GM12864 (cell line): Measurements from ENCODE around the gene ZNF776.

Source experiments
- DNase-seq: peaks from one replicate; pipeline ENCODE4 v3.0.0-alpha.2; 2011; ENCODE audit warnings: low read depth
- H3K4me3 ChIP-seq: 2 replicates; pipeline ENCODE4 v1.5.1; 2011; ENCODE audit warnings: mild to moderate bottlenecking, low read depth, low read length, control low read depth
- CTCF ChIP-seq: IDR thresholded peaks from 2 replicates; pipeline ENCODE4 v1.5.1; 2011; ENCODE audit warnings: low read depth, mild to moderate bottlenecking, moderate library complexity, low read length, control low read depth, inconsistent platforms; ENCODE audit errors: missing control alignments

The ZNF776 gene

GRCh38 chr19:57773488-57773887 lies 26.9 kb downstream of the ZNF776 start:
- DNase-seq: no peak
- no peak overlapping the region for H3K4me3 ChIP-seq
- TF ChIP-seq CTCF: no peak

DNA sequence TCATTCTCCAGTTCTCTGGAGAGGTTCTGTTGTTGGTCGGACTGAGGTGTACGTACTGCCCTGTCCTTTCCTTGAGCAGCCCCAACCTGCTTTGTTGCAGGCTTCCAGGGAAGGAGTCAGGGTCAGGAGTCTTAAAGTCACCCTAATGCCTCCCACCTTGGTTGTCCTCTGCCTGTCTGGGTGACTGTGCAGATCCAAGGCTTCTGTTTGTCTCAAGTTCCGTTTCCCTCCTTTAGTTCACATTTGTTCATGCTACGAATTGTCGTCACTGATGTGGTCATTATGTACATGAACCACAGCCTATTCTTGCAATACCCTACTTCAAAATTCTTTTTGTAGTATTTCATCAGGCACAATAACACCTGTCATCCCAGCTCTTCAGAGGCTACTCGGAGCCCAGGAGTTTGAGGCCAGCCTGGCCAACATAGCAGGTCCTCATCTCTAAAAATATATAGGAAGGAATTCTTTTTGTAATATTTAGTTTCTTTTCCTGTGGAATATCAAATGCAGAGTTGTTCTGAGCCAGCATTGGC lies 30.2 kb downstream of the ZNF776 start:
- TF ChIP-seq CTCF: no peak
- H3K4me3 ChIP-seq: no peak overlapping the region
- DNase-seq: no peak

DNA sequence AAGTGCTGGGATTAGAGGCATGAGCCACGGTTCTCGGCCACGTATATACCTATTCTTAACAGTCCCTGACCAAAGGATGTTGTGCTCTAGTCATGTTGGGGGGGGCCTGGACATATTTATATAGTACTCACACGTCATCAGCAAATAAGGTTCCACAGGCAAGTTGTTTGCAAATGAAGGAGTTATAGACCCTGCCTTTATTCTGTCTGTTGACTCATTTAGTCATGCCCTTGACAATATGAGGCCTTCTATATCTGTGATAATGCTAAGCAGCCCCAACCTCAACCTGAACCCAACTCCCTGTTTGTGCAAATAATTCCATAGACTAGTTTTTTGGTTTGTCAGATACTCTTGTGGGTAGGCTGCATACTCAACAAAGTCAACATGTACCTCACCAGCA lies 31.7 kb downstream of the ZNF776 start:
- DNase-seq: no peak
- TF ChIP-seq CTCF: no peak
- H3K4me3 ChIP-seq: no peak overlapping the region

DNA sequence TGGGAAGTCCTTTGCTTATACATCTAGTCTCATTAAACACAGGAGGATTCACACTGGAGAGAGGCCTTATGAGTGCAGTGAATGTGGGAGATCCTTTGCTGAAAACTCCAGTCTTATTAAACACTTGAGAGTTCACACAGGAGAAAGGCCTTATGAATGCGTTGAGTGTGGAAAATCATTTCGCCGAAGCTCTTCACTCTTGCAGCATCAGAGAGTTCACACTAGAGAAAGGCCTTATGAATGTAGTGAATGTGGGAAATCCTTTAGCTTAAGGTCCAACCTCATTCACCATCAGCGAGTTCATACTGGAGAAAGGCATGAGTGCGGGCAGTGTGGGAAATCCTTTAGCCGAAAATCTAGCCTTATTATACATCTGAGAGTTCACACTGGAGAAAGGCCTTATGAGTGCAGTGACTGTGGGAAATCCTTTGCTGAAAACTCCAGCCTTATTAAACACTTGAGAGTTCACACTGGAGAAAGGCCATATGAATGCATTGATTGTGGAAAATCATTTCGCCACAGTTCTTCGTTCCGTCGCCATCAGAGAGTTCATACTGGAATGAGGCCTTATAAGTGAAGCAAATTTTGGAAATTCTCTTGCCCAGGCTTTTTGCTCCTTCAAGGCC lies 32.7 kb downstream of the ZNF776 start:
- DNase-seq: no peak
- no peak for TF ChIP-seq CTCF
- H3K4me3 ChIP-seq: no peak overlapping the region

DNA sequence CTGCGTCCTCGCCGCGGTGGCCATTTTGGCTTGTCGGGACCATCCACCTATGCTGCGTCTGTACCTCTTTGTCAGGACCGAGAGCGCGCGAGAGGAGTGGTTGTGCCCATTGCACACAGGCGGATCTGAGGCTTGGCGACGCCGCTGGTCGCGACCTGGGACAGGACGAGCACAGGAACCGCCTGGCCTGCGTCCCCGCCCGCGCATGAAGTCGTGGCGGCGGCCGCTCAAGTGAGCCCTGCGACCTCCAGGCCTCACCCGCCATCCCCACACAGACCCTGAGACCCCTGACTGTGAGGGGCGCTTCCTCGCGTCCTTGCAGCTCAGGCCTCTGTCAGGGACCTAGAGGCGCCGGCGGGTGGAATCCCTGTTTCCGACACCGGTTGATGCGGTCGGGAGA lies 39.7 kb downstream of the ZNF776 start:
- TF ChIP-seq CTCF: no peak
- no peak overlapping the region for H3K4me3 ChIP-seq
- DNase-seq: no peak

DNA sequence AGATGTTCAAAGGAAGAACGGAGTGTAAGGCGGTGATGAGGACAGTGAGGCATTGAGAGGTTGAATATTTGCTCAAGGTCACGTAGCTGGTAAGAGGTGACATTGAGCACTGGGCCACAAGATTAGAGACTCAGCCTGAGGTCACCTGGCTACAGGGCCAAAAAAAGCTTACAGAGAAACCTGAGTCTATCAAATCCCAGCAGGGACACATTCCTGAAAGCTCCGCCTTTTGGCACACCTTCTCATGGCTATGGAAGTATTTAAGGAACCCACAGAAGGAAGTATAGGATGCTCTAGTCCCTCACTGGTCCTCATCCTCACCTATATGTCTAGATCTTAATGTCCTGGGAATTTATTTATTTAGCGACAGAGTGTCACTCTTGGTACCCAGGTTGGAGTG lies 40.3 kb downstream of the ZNF776 start:
- no peak for TF ChIP-seq CTCF
- no peak for DNase-seq
- no peak overlapping the region for H3K4me3 ChIP-seq

- DNase-seq: no peak
- no peak overlapping the region for H3K4me3 ChIP-seq
- TF ChIP-seq CTCF: no peak
These were observed 41.6 kb downstream of the ZNF776 start for GRCh38 chr19:57788114-57788692.
